Measurements from ENCODE around the gene ILRUN. TPM values are rescaled to one million over a fixed set of nuclear protein-coding genes. Genes with fewer than 3 reads are reported as not detected.
"Not testable (repeated sequence)": the region's sequence is repeated elsewhere in the genome, so short reads cannot be mapped to it uniquely, and the experiment has no call there.

Gene ILRUN
- total RNA-seq, 2 experiments from 2014 or later = 45.3 to 51.8 TPM

DNA sequence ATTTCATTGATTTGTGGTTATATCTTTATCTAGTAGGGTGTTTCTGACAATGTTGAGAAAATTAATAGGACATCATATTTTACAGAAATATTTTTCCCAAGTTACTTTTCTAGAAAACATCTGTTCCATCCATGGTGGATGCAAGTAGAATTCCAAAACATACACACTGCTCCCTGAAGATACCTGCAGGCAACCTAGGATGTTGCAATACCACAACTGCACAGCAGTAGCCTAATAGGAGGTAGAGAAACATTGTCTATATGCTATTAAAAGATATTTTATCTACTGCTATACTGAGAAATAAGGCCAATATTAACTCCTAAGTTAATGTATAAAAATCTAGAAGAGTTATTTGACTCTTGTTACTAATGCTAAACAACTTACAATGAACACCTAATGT lies 6.8 kb downstream of the ILRUN start:
- ATAC-seq (no peak), DNase-seq (no peak)
- Mint-ChIP-seq H3K36me3 (ENCODE audit: low read depth) (peaks cover 27% of the 10 kb centered on the region), H3K4me3 (no peak overlapping the region), H3K27me3 (no peaks in the 10 kb centered on the region), H3K27ac (no peak overlapping the region), H3K4me1 (ENCODE audit: low read depth) (peaks cover 54% of the 10 kb centered on the region), H3K9me3 (no peaks in the 10 kb centered on the region)
- TF ChIP-seq, protein P1, sequence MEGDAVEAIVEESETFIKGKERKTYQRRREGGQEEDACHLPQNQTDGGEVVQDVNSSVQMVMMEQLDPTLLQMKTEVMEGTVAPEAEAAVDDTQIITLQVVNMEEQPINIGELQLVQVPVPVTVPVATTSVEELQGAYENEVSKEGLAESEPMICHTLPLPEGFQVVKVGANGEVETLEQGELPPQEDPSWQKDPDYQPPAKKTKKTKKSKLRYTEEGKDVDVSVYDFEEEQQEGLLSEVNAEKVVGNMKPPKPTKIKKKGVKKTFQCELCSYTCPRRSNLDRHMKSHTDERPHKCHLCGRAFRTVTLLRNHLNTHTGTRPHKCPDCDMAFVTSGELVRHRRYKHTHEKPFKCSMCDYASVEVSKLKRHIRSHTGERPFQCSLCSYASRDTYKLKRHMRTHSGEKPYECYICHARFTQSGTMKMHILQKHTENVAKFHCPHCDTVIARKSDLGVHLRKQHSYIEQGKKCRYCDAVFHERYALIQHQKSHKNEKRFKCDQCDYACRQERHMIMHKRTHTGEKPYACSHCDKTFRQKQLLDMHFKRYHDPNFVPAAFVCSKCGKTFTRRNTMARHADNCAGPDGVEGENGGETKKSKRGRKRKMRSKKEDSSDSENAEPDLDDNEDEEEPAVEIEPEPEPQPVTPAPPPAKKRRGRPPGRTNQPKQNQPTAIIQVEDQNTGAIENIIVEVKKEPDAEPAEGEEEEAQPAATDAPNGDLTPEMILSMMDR (IDR thresholded peaks at IDR 0.05) = no peak
- ChIA-PET POLR2A (no interaction called here), CTCF (no interaction called here)
- intact Hi-C loops (cut with micrococcal nuclease) = no loop called here

DNA sequence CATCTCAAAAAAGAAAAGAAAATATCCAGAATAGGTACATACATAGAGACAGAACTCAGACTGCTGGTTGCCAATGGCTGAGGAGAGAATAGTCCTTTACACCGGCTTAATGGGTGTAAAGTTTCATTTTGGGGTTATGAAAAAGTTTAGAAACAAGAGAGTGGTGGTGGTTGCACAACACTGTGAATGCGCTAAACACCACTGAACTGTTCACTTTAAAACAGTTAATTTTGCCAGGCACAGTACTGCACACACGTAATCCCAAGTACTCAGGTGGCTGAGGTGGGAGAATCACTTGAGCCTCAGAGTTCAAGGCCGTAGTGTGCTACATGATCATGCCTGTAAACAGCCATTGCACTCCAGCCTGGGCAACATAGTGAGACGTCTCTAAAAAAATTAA lies 7.6 kb downstream of the ILRUN start:
- no peak for DNase-seq

DNA sequence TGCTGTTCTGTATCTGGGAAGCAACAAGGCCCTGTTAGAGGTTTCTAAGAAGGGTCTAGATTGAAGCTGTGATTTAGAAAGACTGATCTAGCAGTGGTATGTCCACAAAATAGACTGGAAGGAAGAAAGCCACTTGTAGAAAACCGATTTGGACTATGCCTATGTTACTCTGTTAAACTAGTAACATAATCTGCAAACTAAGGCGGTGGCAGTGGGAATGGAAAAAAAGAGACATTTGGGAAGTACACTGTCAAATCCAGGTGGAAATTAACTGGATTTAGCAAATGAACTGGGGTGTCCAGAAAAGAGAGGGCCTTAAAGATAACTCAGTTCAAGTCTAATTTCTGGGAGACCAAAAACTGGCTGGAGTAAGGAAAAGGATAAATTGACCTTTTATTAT lies 11.6 kb downstream of the ILRUN start:
- Mint-ChIP-seq H3K27ac (no peak overlapping the region), H3K4me3 (no peak overlapping the region), H3K36me3 (ENCODE audit: low read depth) (peaks cover 18% of the 10 kb centered on the region), H3K4me1 (ENCODE audit: low read depth) (peaks cover 43% of the 10 kb centered on the region), H3K9me3 (no peaks in the 10 kb centered on the region), H3K27me3 (no peaks in the 10 kb centered on the region)
- ChIA-PET POLR2A (interaction anchor here (1.0 kb wide), 1 partner anchor 12 kb away, joined by 3 read pairs; no protein-coding TSS in a partner anchor), CTCF (interaction anchor here (0.9 kb wide), 1 partner anchor 11 kb away, joined by 3 read pairs; no protein-coding TSS in a partner anchor)
- ATAC-seq = no peak
- TF ChIP-seq, protein P1 (IDR thresholded peaks at IDR 0.05) = no peak
- intact Hi-C loops (cut with micrococcal nuclease) = no loop called here
- no peak for DNase-seq

More for the DNA sequence above, 7.6 kb downstream of the ILRUN start:
- Mint-ChIP-seq H3K36me3 (ENCODE audit: low read depth) (peaks cover 21% of the 10 kb centered on the region), H3K27me3 (no peaks in the 10 kb centered on the region), H3K9me3 (no peaks in the 10 kb centered on the region), H3K4me3 (no peak overlapping the region), H3K4me1 (ENCODE audit: low read depth) (peaks cover 53% of the 10 kb centered on the region), H3K27ac (no peak overlapping the region)
- ChIA-PET CTCF (no interaction called here), POLR2A (no interaction called here)
- no peak for ATAC-seq
- TF ChIP-seq, protein P1 (IDR thresholded peaks at IDR 0.05) = no peak
- intact Hi-C loops (cut with micrococcal nuclease) = no loop called here

GRCh38 chr6:34684364-34684763 lies 12.2 kb downstream of the ILRUN start:
- no peaks in the 10 kb centered on the region for H3K27me3 Mint-ChIP-seq
- peaks cover 42% of the 10 kb centered on the region for H3K4me1 Mint-ChIP-seq (ENCODE audit: low read depth)
- DNase-seq (no peak), ATAC-seq (no peak)
- TF ChIP-seq, protein P1 (IDR thresholded peaks at IDR 0.05) = no peak
- H3K27ac Mint-ChIP-seq = no peak overlapping the region
- intact Hi-C loops (cut with micrococcal nuclease) = no loop called here
- H3K36me3 Mint-ChIP-seq (ENCODE audit: low read depth) = peaks cover 18% of the 10 kb centered on the region
- no peak overlapping the region for H3K4me3 Mint-ChIP-seq
- ChIA-PET POLR2A (no interaction called here), CTCF (interaction anchor here (0.8 to 0.9 kb wide), 2 partner anchors 10 to 455 kb away, joined by 3 read pairs; no protein-coding TSS in a partner anchor)
- no peaks in the 10 kb centered on the region for H3K9me3 Mint-ChIP-seq

DNA sequence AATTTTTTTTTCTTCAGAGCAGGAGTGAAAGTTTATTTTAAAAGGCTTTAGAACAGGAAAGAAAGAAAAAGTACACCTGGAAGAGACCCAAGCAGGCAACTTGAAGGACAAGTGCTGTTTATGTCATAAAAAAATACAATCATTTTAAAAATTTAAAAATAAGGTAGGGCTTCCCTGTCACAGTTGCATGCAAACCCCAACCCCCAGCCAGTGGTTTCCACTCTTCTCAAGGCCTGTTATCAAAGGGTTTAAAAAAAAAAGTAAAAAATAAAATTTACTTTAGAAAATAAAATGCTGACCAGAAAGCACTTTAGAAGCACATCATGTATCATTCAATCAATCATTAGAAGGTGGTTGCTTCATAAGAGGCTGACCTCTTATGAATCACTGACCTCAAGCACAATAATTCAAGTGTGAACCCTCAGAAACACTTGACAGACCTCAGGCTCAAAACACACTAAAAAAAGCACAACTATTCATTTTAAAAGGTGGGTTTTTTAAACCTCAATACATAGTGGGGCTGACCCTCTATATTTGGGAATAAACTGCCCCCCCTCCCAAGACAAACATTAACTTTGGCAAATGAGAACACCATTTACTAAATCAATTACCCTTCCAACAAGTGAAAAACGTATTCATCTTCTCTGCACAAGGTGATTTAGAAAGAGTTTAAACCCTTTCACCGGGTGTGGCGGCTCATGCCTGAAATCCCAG lies 15.6 kb downstream of the ILRUN start:
- Mint-ChIP-seq H3K4me1 (ENCODE audit: low read depth) (peaks cover 34% of the 10 kb centered on the region), H3K36me3 (ENCODE audit: low read depth) (peaks cover 5% of the 10 kb centered on the region), H3K4me3 (no peak overlapping the region), H3K9me3 (no peaks in the 10 kb centered on the region), H3K27me3 (no peaks in the 10 kb centered on the region), H3K27ac (peak overlapping the region; percentile 42)
- no peak for DNase-seq
- POLR2A ChIA-PET = no interaction called here
- intact Hi-C loops (cut with micrococcal nuclease) = no loop called here
- ATAC-seq = peak; percentile 55
- TF ChIP-seq, protein P1 (IDR thresholded peaks at IDR 0.05) = no peak
- CTCF ChIA-PET = no interaction called here

DNA sequence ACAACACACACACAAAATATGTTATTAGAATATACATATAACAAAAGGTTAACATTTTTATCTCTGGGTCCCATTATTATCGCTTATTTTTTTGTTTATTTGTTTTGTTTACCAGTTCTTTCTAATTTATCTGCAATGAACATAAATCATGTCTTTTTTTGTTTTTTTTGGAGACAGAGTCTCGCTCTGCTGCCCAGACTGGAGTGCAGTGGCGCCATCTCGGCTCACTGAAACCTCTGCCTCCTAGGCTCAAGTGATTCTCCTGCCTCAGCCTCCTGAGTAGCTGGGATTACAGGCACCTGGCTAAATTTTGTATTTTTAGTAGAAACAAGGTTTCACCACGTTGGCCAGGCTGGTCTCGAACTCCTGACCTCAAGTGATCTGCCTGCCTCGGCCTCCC lies 16.3 kb downstream of the ILRUN start:
- CTCF ChIA-PET; H3K27ac Mint-ChIP-seq; DNase-seq; H3K27me3 Mint-ChIP-seq; ATAC-seq; H3K9me3 Mint-ChIP-seq; H3K4me3 Mint-ChIP-seq; intact Hi-C loops (cut with micrococcal nuclease); POLR2A ChIA-PET; H3K36me3 Mint-ChIP-seq (ENCODE audit: low read depth): not testable (repeated sequence)
- peaks cover 36% of the 10 kb centered on the region for H3K4me1 Mint-ChIP-seq (ENCODE audit: low read depth)
